ENCODE results near the gene AHRR. TPM values are rescaled to one million over a fixed set of nuclear protein-coding genes. Genes with fewer than 3 reads are reported as not detected.

Gene AHRR
- total RNA-seq, 4 donors from 2014 or later, result 1.3 to 8.8 (median 1.5) TPM

DNA sequence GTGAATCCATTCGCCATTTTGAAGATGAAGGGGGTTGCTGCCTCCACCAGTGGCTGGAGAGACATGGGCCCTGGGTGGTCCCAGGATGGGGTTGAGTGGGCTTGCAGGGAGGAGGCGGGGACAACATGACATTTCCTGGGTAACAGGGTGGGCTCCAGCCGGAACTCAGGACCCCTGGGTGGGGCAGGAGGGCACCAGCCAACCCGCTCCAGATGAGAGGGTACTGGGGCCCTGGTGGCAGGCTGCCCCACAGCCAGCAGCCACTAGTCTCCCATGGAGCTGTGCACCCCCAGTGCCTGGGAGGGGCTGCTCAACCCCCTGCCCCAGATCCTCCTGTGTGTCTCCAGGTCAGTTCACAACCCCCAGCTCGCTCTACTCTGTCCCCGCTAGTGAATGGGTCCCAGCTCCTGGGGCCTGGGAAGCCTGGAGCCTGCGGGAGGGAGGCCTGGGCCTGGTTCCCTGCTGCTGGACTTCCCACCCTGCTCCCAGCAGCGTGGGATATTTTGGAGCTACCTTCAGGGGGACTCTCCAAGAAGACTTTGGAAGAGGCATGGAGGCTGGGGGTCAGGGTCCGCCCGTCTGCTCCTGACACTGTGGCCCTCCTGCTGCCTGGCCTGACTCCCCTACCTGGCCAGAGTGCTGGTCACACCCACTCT is 55.9 kb downstream of the AHRR start:
- Histone ChIP-seq H3K27me3 (peaks cover 21% of the 10 kb centered on the region), H3K27ac (no peak overlapping the region), H3K9me3 (no peaks in the 10 kb centered on the region), H3K4me1 (peaks cover 0 to 11% (median 5%) of the 10 kb centered on the region in 4 donors), H3K4me3 (no peak overlapping the region), H3K36me3 (no peaks in the 10 kb centered on the region)
- TF ChIP-seq, protein P1, sequence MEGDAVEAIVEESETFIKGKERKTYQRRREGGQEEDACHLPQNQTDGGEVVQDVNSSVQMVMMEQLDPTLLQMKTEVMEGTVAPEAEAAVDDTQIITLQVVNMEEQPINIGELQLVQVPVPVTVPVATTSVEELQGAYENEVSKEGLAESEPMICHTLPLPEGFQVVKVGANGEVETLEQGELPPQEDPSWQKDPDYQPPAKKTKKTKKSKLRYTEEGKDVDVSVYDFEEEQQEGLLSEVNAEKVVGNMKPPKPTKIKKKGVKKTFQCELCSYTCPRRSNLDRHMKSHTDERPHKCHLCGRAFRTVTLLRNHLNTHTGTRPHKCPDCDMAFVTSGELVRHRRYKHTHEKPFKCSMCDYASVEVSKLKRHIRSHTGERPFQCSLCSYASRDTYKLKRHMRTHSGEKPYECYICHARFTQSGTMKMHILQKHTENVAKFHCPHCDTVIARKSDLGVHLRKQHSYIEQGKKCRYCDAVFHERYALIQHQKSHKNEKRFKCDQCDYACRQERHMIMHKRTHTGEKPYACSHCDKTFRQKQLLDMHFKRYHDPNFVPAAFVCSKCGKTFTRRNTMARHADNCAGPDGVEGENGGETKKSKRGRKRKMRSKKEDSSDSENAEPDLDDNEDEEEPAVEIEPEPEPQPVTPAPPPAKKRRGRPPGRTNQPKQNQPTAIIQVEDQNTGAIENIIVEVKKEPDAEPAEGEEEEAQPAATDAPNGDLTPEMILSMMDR (IDR thresholded peaks at IDR 0.05), result no peak
- TF ChIP-seq EP300 (IDR thresholded peaks at IDR 0.05; ENCODE audit: low read depth) (no peak), POLR2AphosphoS5 (IDR thresholded peaks at IDR 0.05) (no peak), POLR2A (IDR thresholded peaks at IDR 0.05) (no peak)
- intact Hi-C loops (cut with DNase I; ENCODE audit: low total_unique reads), result no loop called here
- in situ Hi-C loops (cut with MboI; ENCODE audit: low pct_ligation_motif_present in 1 of 4, low pct_unique_long_range_greater_than_20kb in 1 of 4, low sequenced_read_pairs in 3 of 4), result no loop called here
- DNase-seq, result peak; percentile 3
- WGBS, 2 donors (ENCODE audit: low coverage in 1 of 2), result 89 to 100% methylated on average over 1 to 10 of the region's 10 CpGs

- TF ChIP-seq POLR2A (IDR thresholded peaks at IDR 0.05), result no peak
- TF ChIP-seq, protein P1 (IDR thresholded peaks at IDR 0.05), result no peak
- no peak for TF ChIP-seq EP300 (IDR thresholded peaks at IDR 0.05; ENCODE audit: low read depth)
- no peak for TF ChIP-seq POLR2AphosphoS5 (IDR thresholded peaks at IDR 0.05)
- H3K4me1 ChIP-seq, result peaks cover 0 to 7% (median 3%) of the 10 kb centered on the region in 4 donors
- 55 to 80% methylated on average over 1 to 8 of the region's 8 CpGs for WGBS, 2 donors (ENCODE audit: low coverage in 1 of 2)
- no peak overlapping the region for H3K27ac ChIP-seq
- peak; percentile 4 for DNase-seq
- no peaks in the 10 kb centered on the region for H3K36me3 ChIP-seq
- no peak overlapping the region for H3K4me3 ChIP-seq
- intact Hi-C loops (cut with DNase I; ENCODE audit: low total_unique reads) (no loop called here), in situ Hi-C loops (cut with MboI; ENCODE audit: low pct_ligation_motif_present in 1 of 4, low pct_unique_long_range_greater_than_20kb in 1 of 4, low sequenced_read_pairs in 3 of 4) (no loop called here)
- no peaks in the 10 kb centered on the region for H3K9me3 ChIP-seq
- peaks cover 16% of the 10 kb centered on the region for H3K27me3 ChIP-seq
Measured at GRCh38 chr5:378301-378891, 56.9 kb downstream of the AHRR start.

DNA sequence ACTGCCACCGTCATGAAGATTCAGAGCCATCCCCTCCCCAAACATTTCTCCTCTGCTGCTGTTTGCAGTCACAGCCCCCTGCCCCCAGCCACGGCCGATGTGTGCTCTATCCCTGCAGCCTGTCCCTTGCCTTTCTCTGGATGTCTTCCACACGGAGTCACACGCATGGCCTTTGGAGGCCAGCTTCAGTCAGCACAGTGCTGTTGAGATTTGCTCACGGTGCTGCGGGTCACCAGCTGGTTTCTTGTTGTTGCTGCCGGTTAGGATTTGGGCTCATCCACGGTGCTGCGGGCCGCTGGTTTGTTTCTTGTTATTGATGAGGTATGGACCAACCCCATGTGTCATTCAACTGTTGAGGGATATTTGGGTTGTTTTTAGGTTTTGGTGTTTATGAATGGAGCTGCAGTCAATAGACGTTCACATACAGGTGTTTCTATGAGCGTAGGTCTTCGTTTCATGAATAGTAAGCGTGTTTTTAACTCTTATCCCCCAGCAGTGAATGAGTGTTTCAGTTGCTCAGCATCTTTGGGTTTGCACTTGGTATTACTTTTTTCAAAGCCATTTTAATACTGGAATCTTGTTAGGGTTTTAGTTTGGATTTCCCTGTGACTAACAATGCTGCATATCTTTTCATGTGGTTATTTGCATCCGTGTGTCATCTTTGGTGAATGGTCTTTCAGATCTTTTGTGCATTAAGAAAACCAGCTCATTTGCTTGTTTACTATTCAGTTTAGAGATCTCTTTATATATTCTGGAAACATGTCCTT is 57.6 kb downstream of the AHRR start:
- 90 to 97% methylated on average over 14 to 16 of the region's 16 CpGs for WGBS, 2 donors (ENCODE audit: low coverage in 1 of 2)
- Histone ChIP-seq H3K27ac (no peak overlapping the region), H3K9me3 (no peaks in the 10 kb centered on the region), H3K4me1 (peaks cover 0 to 3% (median under 1%) of the 10 kb centered on the region in 4 donors), H3K4me3 (no peak overlapping the region), H3K36me3 (no peaks in the 10 kb centered on the region), H3K27me3 (peaks cover 8% of the 10 kb centered on the region)
- no peak for DNase-seq
- in situ Hi-C loops (cut with MboI; ENCODE audit: low pct_ligation_motif_present in 1 of 4, low pct_unique_long_range_greater_than_20kb in 1 of 4, low sequenced_read_pairs in 3 of 4), result no loop called here
- intact Hi-C loops (cut with DNase I; ENCODE audit: low total_unique reads), result no loop called here
- TF ChIP-seq POLR2AphosphoS5 (IDR thresholded peaks at IDR 0.05) (no peak), POLR2A (IDR thresholded peaks at IDR 0.05) (no peak), EP300 (IDR thresholded peaks at IDR 0.05; ENCODE audit: low read depth) (no peak)
- TF ChIP-seq, protein P1 (IDR thresholded peaks at IDR 0.05), result no peak

DNA sequence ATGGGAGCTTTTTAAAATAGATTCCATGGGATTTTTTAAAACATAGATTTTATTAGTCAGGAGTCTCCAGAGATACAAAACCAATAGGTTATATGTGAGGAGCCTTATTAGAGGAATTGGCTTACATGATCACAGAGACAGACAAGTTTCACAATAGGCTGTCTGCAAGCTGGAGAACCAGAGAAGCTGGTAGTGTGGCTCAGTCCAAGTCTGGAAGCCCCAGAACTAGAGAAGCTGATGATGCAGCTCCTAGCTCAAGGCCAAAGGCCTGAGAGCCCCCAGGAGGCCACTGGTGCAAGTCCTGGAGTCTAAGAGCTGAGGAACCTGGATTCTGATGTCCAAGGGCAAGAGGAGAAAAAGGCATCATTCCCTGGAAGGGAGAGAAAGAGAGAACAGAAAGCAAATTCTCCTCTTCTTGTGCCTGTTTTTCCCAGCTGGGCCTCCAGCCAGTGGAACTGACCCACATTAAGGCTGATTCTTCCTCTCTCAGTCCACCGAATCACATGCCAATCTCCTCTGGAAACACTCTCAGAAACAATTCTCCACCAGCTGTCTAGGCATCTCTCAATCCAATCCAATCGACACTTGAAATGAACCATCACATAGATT is 59.3 kb downstream of the AHRR start:
- TF ChIP-seq EP300 (IDR thresholded peaks at IDR 0.05; ENCODE audit: low read depth) (no peak), POLR2A (IDR thresholded peaks at IDR 0.05) (no peak)
- TF ChIP-seq, protein P1 (IDR thresholded peaks at IDR 0.05), result no peak
- peak; percentile 4 for DNase-seq
- no peaks in the 10 kb centered on the region for H3K36me3 ChIP-seq
- in situ Hi-C loops (cut with MboI; ENCODE audit: low pct_ligation_motif_present in 1 of 4, low pct_unique_long_range_greater_than_20kb in 1 of 4, low sequenced_read_pairs in 3 of 4), result no loop called here
- intact Hi-C loops (cut with DNase I; ENCODE audit: low total_unique reads), result no loop called here
- peaks cover 7 to 9% of the 10 kb centered on the region in 2 donors for H3K9me3 ChIP-seq
- H3K27me3 ChIP-seq, result no peaks in the 10 kb centered on the region
- no peak overlapping the region for H3K4me3 ChIP-seq
- no peaks in the 10 kb centered on the region for H3K4me1 ChIP-seq
- H3K27ac ChIP-seq, result peak overlapping the region in 1 of 4 donors; percentile 2
- 53 to 66% methylated on average over 2 of the region's 2 CpGs for WGBS, 2 donors (ENCODE audit: low coverage in 1 of 2)

Measured in transverse colon (tissue), 4 donors.